Prostate gland (tissue), 2 donors: ENCODE measurements around the gene OR2G2.

Experiments
- POLR2AphosphoS5 ChIP-seq: sonication (generic); formaldehyde crosslinking; IDR thresholded peaks from one replicate; pipeline ENCODE4 v1.6.1; 2017; ENCODE audit warnings: antibody characterized with exemption
- TF ChIP-seq, protein P1 (sequence below), 4 experiments: fragments of 200-600 bp in 2 of 4; fragments of 450-650 bp in 2 of 4; sonication (generic) in 2 of 4; IDR thresholded peaks; 1 replicate in 3 of 4; 2 replicates in 1 of 4; pipeline ENCODE4 v1.5.1; 2016 to 2019; ENCODE audit warnings: antibody characterized with exemption in 4 of 4, mild to moderate bottlenecking in 2 of 4, moderate library complexity in 2 of 4

GRCh38 chr1:247605286-247605685, 17.1 kb downstream of the OR2G2 start, which contains the start of gene OR2G3:
- TF ChIP-seq, protein P1, sequence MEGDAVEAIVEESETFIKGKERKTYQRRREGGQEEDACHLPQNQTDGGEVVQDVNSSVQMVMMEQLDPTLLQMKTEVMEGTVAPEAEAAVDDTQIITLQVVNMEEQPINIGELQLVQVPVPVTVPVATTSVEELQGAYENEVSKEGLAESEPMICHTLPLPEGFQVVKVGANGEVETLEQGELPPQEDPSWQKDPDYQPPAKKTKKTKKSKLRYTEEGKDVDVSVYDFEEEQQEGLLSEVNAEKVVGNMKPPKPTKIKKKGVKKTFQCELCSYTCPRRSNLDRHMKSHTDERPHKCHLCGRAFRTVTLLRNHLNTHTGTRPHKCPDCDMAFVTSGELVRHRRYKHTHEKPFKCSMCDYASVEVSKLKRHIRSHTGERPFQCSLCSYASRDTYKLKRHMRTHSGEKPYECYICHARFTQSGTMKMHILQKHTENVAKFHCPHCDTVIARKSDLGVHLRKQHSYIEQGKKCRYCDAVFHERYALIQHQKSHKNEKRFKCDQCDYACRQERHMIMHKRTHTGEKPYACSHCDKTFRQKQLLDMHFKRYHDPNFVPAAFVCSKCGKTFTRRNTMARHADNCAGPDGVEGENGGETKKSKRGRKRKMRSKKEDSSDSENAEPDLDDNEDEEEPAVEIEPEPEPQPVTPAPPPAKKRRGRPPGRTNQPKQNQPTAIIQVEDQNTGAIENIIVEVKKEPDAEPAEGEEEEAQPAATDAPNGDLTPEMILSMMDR (IDR thresholded peaks at IDR 0.05) = no peak
- no peak for TF ChIP-seq POLR2AphosphoS5
